CD8-positive, alpha-beta memory T cell (primary cell): Measurements from ENCODE around the gene CYCS. TPM values are rescaled to one million over a fixed set of nuclear protein-coding genes. Genes with fewer than 3 reads are reported as not detected.
"Not testable (repeated sequence)": the region's sequence is repeated elsewhere in the genome, so short reads cannot be mapped to it uniquely, and the experiment has no call there.

Experiments used
- CTCF ChIA-PET: fragments of 350-600 bp; sonication (Branson Sonifier 250); formaldehyde crosslinking; loops from one replicate; lab custom pipeline; 2021; ENCODE audit warnings: antibody characterized with exemption; lab: Charles Lee
- POLR2A ChIA-PET: fragments of 350-600 bp; sonication (Branson Sonifier 250); formaldehyde crosslinking; loops from one replicate; lab custom pipeline; 2021; ENCODE audit warnings: antibody characterized with exemption; lab: Charles Lee
- DNase-seq, 5 donors: peaks; one replicate each; pipeline versions ENCODE4 v3.0.0 to v3.0.0-alpha.2; 2020 to 2022; ENCODE audit warnings: mixed read lengths in 1 of 5
- H3K27ac ChIP-seq: one replicate; pipeline ENCODE4 v1.7.0; 2013; ENCODE audit warnings: low read depth, mild to moderate bottlenecking, low read length, moderate library complexity
- H3K27me3 ChIP-seq: 2 replicates; pipeline ENCODE4 v1.7.0; 2013; ENCODE audit warnings: low read length, mild to moderate bottlenecking; ENCODE audit not compliant: insufficient read depth, poor library complexity, severe bottlenecking
- H3K36me3 ChIP-seq: 2 replicates; pipeline ENCODE4 v1.7.0; 2013; ENCODE audit warnings: mild to moderate bottlenecking, low read length, moderate library complexity; ENCODE audit not compliant: insufficient read depth
- H3K4me1 ChIP-seq: 2 replicates; pipeline ENCODE4 v1.7.0; 2013; ENCODE audit warnings: mild to moderate bottlenecking, low read length, moderate library complexity; ENCODE audit not compliant: insufficient read depth
- H3K4me3 ChIP-seq: 2 replicates; pipeline ENCODE4 v1.7.0; 2013; ENCODE audit warnings: mild to moderate bottlenecking, low read length
- H3K9me3 ChIP-seq: 2 replicates; pipeline ENCODE4 v1.7.0; 2013; ENCODE audit warnings: mild to moderate bottlenecking, low read length
- H3K27ac Mint-ChIP-seq, 8 donors: one replicate each; pipeline ENCODE4 v1.8.0; 2020 to 2021; ENCODE audit warnings: mixed read lengths in 8 of 8, mild to moderate bottlenecking in 6 of 8, inconsistent platforms in 3 of 8, moderate library complexity in 3 of 8
- H3K27me3 Mint-ChIP-seq, 2 donors: one replicate each; pipeline ENCODE4 v1.8.0; 2020 to 2021; ENCODE audit warnings: mixed read lengths in 2 of 2, mild to moderate bottlenecking in 1 of 2, moderate library complexity in 1 of 2
- H3K36me3 Mint-ChIP-seq, 3 donors: one replicate each; pipeline ENCODE4 v1.8.0; 2020 to 2021; ENCODE audit warnings: mixed read lengths in 3 of 3, inconsistent platforms in 1 of 3, mild to moderate bottlenecking in 1 of 3
- H3K4me1 Mint-ChIP-seq, 3 donors: one replicate each; pipeline ENCODE4 v1.8.0; 2020 to 2021; ENCODE audit warnings: mixed read lengths in 3 of 3, inconsistent platforms in 1 of 3, mild to moderate bottlenecking in 1 of 3
- H3K4me3 Mint-ChIP-seq, 7 donors: one replicate each; pipeline ENCODE4 v1.8.0; 2020 to 2021; ENCODE audit warnings: mixed read lengths in 7 of 7, mild to moderate bottlenecking in 6 of 7, moderate library complexity in 4 of 7, inconsistent platforms in 2 of 7
- H3K9me3 Mint-ChIP-seq, 5 donors: one replicate each; pipeline ENCODE4 v1.8.0; 2020 to 2022; ENCODE audit warnings: mixed read lengths in 5 of 5, mild to moderate bottlenecking in 3 of 5, moderate library complexity in 2 of 5, inconsistent platforms in 1 of 5
- polyA plus RNA-seq: library from polyadenylated mRNA; unstranded; fragments of 300-500 nt; fragmentation: Illumina TruSeq; gene quantifications from one replicate; pipeline ENCODE4 v1.2.3, GENCODE V29; 2021
- total RNA-seq, 2 experiments: library from RNA; stranded (reverse); gene quantifications; one replicate each; pipeline ENCODE4 v1.2.3, GENCODE V29; 2021

CYCS gene
- total and polyA plus RNA-seq, 3 experiments from 2014 or later: 148 to 324 (median 294) TPM

DNA sequence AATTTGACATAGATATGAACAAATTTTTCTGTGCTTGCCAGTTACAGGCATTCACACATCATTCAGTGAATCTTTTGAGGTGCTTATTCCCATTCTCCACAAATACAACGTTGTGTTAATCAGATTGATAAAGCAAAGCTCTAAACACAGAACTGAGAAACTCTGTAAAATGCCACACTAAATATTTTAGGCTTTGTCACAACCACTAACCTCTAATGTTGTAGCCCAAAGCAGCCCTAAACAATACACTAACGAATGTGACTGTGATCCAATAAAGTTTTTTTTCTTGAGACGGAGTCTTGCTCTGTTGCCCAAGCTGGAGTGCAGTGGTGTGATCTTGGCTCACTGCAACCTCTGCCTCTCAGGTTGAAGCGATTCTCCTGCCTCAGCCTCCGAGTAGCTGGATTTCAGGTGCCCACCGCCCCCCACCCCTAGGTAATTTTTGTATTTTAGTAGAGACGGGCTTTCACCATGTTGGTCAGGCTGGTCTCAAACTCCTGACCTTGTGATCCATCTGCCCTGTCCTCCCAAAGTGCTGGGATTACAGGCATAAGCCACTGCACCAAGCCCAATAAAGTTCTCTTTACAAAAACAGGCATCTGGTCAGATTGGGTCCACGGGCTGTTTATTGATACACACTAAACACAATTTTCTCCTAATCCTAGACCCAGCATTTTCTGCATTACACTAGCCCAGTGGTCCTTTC is 6.9 kb downstream of the CYCS start:
- Mint-ChIP-seq H3K36me3 (peaks cover 0 to 34% (median 2%) of the 10 kb centered on the region in 3 donors), H3K27ac (peak overlapping the region in 5 of 8 donors; percentile 17 to 91 (median 57)), H3K27me3 (no peaks in the 10 kb centered on the region), H3K4me3 (peak overlapping the region in 2 of 7 donors; percentile 15 to 66), H3K9me3 (no peaks in the 10 kb centered on the region), H3K4me1 (peaks cover 23 to 35% (median 33%) of the 10 kb centered on the region in 3 donors)
- peaks cover 11% of the 10 kb centered on the region for H3K36me3 ChIP-seq
- no peaks in the 10 kb centered on the region for H3K9me3 ChIP-seq
- H3K27ac ChIP-seq: no peak overlapping the region
- no peak overlapping the region for H3K4me3 ChIP-seq
- ChIA-PET CTCF (interaction anchor here (1.9 kb wide), 2 partner anchors 19 to 306 kb away, joined by 7 read pairs; no protein-coding TSS in a partner anchor), POLR2A (no interaction called here)
- DNase-seq: no peak
- H3K27me3 ChIP-seq: no peaks in the 10 kb centered on the region
- peaks cover 7% of the 10 kb centered on the region for H3K4me1 ChIP-seq

DNA sequence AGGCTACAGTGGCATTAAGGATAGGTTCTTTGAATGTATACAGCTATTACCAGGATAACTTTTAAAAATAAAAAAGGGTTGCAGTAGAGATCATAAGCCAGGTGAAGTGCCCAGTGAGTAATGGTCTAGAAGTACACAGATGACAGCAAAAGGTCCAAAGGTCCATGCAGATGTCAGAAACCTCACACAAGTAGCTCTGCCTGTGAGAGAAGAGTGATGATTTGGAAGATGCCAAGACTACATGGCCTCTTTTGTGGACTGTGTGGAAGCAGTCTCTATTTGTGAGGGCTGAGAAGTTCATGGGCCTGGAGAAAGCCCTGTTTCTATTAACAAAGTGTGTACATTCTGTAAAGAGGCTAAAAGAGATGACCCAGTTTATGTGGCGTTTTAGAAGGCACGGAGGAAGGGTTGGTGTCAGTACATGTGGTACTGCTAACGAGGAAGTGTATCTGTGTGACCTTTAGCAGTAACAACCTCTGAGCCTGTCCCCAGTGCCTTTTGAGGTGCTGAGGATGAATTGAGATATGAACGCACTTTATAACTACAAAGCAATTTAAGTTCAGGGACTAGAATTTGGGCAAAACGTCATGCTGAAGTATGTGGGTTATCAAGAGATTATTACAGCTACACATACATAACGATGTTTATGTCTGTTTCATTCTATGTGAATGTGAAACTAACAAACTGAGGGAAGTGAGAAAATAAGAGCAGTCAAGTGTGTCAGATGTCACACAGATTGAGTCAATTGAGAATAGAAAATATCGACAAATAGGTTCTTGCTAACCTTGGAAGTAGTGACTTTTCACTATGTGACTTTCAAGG is 7.6 kb downstream of the CYCS start:
- peak in 1 of 5 donors; percentile 27 for DNase-seq
- H3K9me3 Mint-ChIP-seq: no peaks in the 10 kb centered on the region
- H3K4me1 Mint-ChIP-seq: peaks cover 23 to 35% (median 32%) of the 10 kb centered on the region in 3 donors
- ChIA-PET POLR2A (no interaction called here), CTCF (interaction anchor here (1.9 kb wide), 1 partner anchor 19 kb away, joined by 7 read pairs; no protein-coding TSS in a partner anchor)
- no peak overlapping the region for H3K4me3 ChIP-seq
- H3K9me3 ChIP-seq: no peaks in the 10 kb centered on the region
- H3K27me3 Mint-ChIP-seq: no peaks in the 10 kb centered on the region
- peaks cover 0 to 30% (median 3%) of the 10 kb centered on the region in 3 donors for H3K36me3 Mint-ChIP-seq
- peak overlapping the region; percentile 14 to 93 (median 84) for H3K27ac Mint-ChIP-seq
- peaks cover 7% of the 10 kb centered on the region for H3K4me1 ChIP-seq
- H3K27ac ChIP-seq: no peak overlapping the region
- H3K4me3 Mint-ChIP-seq: peak overlapping the region; percentile 15 to 75 (median 60)
- no peaks in the 10 kb centered on the region for H3K27me3 ChIP-seq
- H3K36me3 ChIP-seq: peaks cover 7% of the 10 kb centered on the region

DNA sequence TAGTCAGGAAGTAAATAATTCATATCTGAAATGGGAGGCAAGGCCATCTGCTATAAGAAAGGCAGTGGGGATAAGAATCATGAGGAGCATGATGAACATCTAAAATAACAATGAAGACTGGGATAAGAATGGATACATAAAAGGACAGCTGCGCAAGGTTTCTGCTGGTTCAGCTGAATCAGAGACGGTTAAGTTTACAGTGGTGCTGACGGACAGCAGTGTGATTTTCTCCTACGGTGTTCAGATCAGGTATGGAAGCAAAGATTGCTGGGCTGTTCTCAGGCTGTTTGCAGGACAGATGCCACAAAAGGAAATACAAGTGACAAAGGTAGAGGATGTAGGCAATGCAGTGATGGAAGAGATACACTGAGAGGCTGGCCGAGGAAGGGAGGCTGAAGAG is 8.4 kb downstream of the CYCS start:
- H3K27me3 ChIP-seq: no peaks in the 10 kb centered on the region
- H3K27me3 Mint-ChIP-seq: no peaks in the 10 kb centered on the region
- peak overlapping the region in 3 of 7 donors; percentile 19 to 75 (median 66) for H3K4me3 Mint-ChIP-seq
- H3K4me1 ChIP-seq: peaks cover 7% of the 10 kb centered on the region
- ChIA-PET CTCF (no interaction called here), POLR2A (interaction anchor here (0.6 kb wide), 1 partner anchor 15 kb away, joined by 5 read pairs; no protein-coding TSS in a partner anchor)
- H3K9me3 Mint-ChIP-seq: no peaks in the 10 kb centered on the region
- H3K4me3 ChIP-seq: no peak overlapping the region
- H3K36me3 Mint-ChIP-seq: peaks cover 0 to 21% (median 1%) of the 10 kb centered on the region in 3 donors
- no peaks in the 10 kb centered on the region for H3K9me3 ChIP-seq
- no peak for DNase-seq
- peak overlapping the region; percentile 14 to 93 (median 84) for H3K27ac Mint-ChIP-seq
- peaks cover 1% of the 10 kb centered on the region for H3K36me3 ChIP-seq
- H3K27ac ChIP-seq: peak overlapping the region; percentile 9
- peaks cover 17 to 27% (median 27%) of the 10 kb centered on the region in 3 donors for H3K4me1 Mint-ChIP-seq

DNA sequence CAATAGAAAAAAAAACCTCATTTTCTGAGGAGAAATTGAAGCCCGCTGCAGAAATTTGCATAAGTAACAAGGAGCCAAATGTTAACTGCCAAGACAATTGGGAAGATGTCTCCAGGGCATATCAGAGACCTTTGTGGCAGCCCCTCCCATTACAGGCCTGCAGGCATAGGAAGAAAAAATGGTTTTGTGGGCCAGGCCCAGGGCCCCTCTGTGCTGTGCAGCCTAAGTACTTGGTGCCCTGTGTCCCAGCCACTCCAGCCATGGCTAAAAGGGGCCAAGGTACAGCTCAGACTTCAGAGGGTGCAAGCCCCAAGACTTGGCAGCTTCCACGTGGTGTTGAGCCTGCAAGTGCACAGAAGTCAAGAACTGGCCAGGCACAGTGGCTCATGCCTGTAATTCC is 14.5 kb downstream of the CYCS start:
- H3K9me3 ChIP-seq, H3K27me3 ChIP-seq, H3K27ac Mint-ChIP-seq, H3K27ac ChIP-seq, H3K4me3 ChIP-seq, H3K27me3 Mint-ChIP-seq, POLR2A ChIA-PET, DNase-seq, H3K4me1 Mint-ChIP-seq, H3K36me3 Mint-ChIP-seq, H3K9me3 Mint-ChIP-seq, H3K36me3 ChIP-seq, H3K4me3 Mint-ChIP-seq, H3K4me1 ChIP-seq: not testable (repeated sequence)
- CTCF ChIA-PET: interaction anchor here (1.2 kb wide), 1 partner anchor 14 kb away, joined by 3 read pairs; the partner anchor contains the start of gene CYCS

DNA sequence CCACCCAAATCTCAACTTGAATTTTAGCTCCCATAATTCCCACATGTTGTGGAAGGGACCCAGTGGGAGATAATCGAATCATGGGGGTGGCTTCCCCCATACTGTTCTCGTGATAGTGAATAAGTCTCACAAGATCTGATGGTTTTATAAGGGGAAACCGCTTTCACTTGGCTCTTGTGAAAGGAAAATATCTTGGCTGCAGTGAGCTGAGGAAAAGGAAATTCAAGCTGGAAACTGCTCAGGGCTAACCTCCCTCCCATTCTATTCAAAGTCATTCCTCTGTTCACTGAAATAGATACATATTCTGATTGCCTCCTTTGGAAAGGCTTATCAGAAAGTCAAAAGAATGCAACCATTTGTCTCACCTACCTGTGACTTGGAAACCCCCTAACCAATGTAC is 15.8 kb downstream of the CYCS start:
- H3K4me1 Mint-ChIP-seq: no peaks in the 10 kb centered on the region
- no peaks in the 10 kb centered on the region for H3K4me1 ChIP-seq
- no peaks in the 10 kb centered on the region for H3K36me3 ChIP-seq
- H3K27ac Mint-ChIP-seq: no peak overlapping the region
- H3K4me3 Mint-ChIP-seq: no peak overlapping the region
- no peaks in the 10 kb centered on the region for H3K9me3 Mint-ChIP-seq
- ChIA-PET POLR2A (no interaction called here), CTCF (interaction anchor here (1.4 to 1.5 kb wide), 2 partner anchors 11 to 16 kb away, joined by 3 to 6 read pairs; no protein-coding TSS in a partner anchor)
- H3K9me3 ChIP-seq: no peaks in the 10 kb centered on the region
- H3K27me3 ChIP-seq: no peaks in the 10 kb centered on the region
- peaks cover 0 to 10% of the 10 kb centered on the region in 2 donors for H3K27me3 Mint-ChIP-seq
- peaks cover 0 to 3% (median 0%) of the 10 kb centered on the region in 3 donors for H3K36me3 Mint-ChIP-seq
- no peak overlapping the region for H3K27ac ChIP-seq
- no peak for DNase-seq
- no peak overlapping the region for H3K4me3 ChIP-seq

DNA sequence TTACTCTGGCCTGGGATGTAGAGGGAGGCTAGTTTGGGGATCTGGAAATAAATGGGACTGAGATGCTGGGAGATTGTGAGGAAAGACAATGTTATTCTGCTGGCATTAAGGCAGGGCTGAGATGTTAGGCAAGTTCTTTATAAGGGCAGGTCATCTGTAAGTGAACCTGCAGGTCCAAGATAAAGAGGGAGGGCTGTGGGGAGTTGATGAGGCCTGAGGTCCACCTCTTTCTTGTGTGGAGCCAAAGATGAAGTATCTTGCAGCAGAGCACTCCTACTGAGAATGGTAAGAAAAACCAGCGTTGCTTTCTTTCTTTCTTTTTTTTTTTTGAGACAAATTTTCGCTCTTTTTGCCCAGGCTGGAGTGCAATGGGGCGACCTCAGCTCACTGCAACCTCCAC is 19.1 kb downstream of the CYCS start:
- CTCF ChIA-PET: interaction anchor here (1.6 to 1.9 kb wide), 2 partner anchors 7 to 12 kb away, joined by 5 to 10 read pairs; no protein-coding TSS in a partner anchor
- Histone ChIP-seq H3K9me3 (no peaks in the 10 kb centered on the region), H3K4me1 (no peaks in the 10 kb centered on the region), H3K27ac (no peak overlapping the region), H3K36me3 (no peaks in the 10 kb centered on the region), H3K27me3 (peaks cover 4% of the 10 kb centered on the region), H3K4me3 (no peak overlapping the region)
- peaks cover 0 to 2% (median 0%) of the 10 kb centered on the region in 3 donors for H3K36me3 Mint-ChIP-seq
- peaks cover 0 to 17% of the 10 kb centered on the region in 2 donors for H3K27me3 Mint-ChIP-seq
- POLR2A ChIA-PET: no interaction called here
- H3K4me1 Mint-ChIP-seq: no peaks in the 10 kb centered on the region
- no peak overlapping the region for H3K4me3 Mint-ChIP-seq
- no peaks in the 10 kb centered on the region for H3K9me3 Mint-ChIP-seq
- no peak overlapping the region for H3K27ac Mint-ChIP-seq
- DNase-seq: no peak

DNA sequence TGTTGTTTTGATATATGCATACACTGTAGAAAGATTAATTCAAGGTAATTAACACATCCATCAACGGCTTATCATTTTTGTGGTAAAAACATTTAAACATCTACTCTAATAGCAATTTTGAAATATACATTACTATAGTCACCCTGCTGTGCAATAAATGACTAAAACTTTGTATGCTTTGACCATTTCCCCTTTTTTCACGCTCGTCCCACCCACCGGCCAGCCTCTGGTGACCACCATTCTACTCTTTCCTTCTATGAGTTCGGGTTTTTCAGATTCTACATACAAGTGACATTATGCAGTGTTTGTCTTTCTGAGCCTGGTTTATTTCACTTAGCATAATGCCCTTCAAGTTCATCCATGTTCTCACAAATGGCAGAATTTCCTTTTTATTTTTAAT is 21.3 kb downstream of the CYCS start:
- Mint-ChIP-seq H3K4me3 (no peak overlapping the region), H3K36me3 (peaks cover 0 to 2% (median 0%) of the 10 kb centered on the region in 3 donors), H3K4me1 (no peaks in the 10 kb centered on the region), H3K9me3 (no peaks in the 10 kb centered on the region), H3K27me3 (peaks cover 0 to 17% of the 10 kb centered on the region in 2 donors), H3K27ac (no peak overlapping the region)
- H3K27ac ChIP-seq: no peak overlapping the region
- ChIA-PET CTCF (interaction anchor here (1.5 to 2.5 kb wide), 2 partner anchors 10 to 284 kb away, joined by 4 to 10 read pairs; no protein-coding TSS in a partner anchor), POLR2A (no interaction called here)
- no peak for DNase-seq
- no peaks in the 10 kb centered on the region for H3K4me1 ChIP-seq
- H3K4me3 ChIP-seq: no peak overlapping the region
- H3K9me3 ChIP-seq: no peaks in the 10 kb centered on the region
- H3K36me3 ChIP-seq: no peaks in the 10 kb centered on the region
- H3K27me3 ChIP-seq: peaks cover 4% of the 10 kb centered on the region
